ENCODE results near the gene FRYL. TPM values are rescaled to one million over a fixed set of nuclear protein-coding genes. Genes with fewer than 3 reads are reported as not detected.

Gene FRYL
- total RNA-seq, 1 experiment from 2014 or later: 43.1 TPM

GRCh38 chr4:48602763-48603162 lies 177.3 kb downstream of the FRYL start:
- Histone ChIP-seq H3K36me3 (ENCODE audit: insufficient read depth, low read length, poor library complexity, severe bottlenecking) (no peaks in the 10 kb centered on the region), H3K27me3 (replicated peaks; ENCODE audit: insufficient read depth, low read depth, low read length, poor library complexity) (no peaks in the 10 kb centered on the region), H3K4me3 (ENCODE audit: low read depth, low read length, poor library complexity, severe bottlenecking) (no peak overlapping the region), H3K4me1 (ENCODE audit: insufficient read depth, low read length, poor library complexity, severe bottlenecking) (no peaks in the 10 kb centered on the region), H3K27ac (ENCODE audit: low read depth, low read length, poor library complexity, severe bottlenecking) (no peak overlapping the region), H3K9me3 (ENCODE audit: low read depth, low read length, poor library complexity, severe bottlenecking) (no peaks in the 10 kb centered on the region)
- POLR2A ChIA-PET (ENCODE audit: low non-redundant PET): no interaction called here
- TF ChIP-seq EZH2 (IDR thresholded peaks at IDR 0.05; ENCODE audit: borderline replicate concordance, low read depth, low read length, poor library complexity, severe bottlenecking) (no peak), CTCF (conservative IDR thresholded peaks at IDR 0.05; ENCODE audit: low read depth, low read length) (no peak)
- intact Hi-C loops (cut with micrococcal nuclease; ENCODE audit: unreplicated experiment): no loop called here
- CTCF ChIA-PET: no interaction called here
- DNase-seq (ENCODE audit: low spot score): no peak
- no TSS peak for BruUV-seq (replicated peaks)

GRCh38 chr4:48602222-48602621 lies 177.9 kb downstream of the FRYL start:
- H3K27me3 ChIP-seq (replicated peaks; ENCODE audit: insufficient read depth, low read depth, low read length, poor library complexity): no peaks in the 10 kb centered on the region
- intact Hi-C loops (cut with micrococcal nuclease; ENCODE audit: unreplicated experiment): no loop called here
- TF ChIP-seq EZH2 (IDR thresholded peaks at IDR 0.05; ENCODE audit: borderline replicate concordance, low read depth, low read length, poor library complexity, severe bottlenecking) (no peak), CTCF (conservative IDR thresholded peaks at IDR 0.05; ENCODE audit: low read depth, low read length) (no peak)
- no peaks in the 10 kb centered on the region for H3K4me1 ChIP-seq (ENCODE audit: insufficient read depth, low read length, poor library complexity, severe bottlenecking)
- no peaks in the 10 kb centered on the region for H3K36me3 ChIP-seq (ENCODE audit: insufficient read depth, low read length, poor library complexity, severe bottlenecking)
- BruUV-seq (replicated peaks): no TSS peak
- no peak overlapping the region for H3K4me3 ChIP-seq (ENCODE audit: low read depth, low read length, poor library complexity, severe bottlenecking)
- no peak overlapping the region for H3K27ac ChIP-seq (ENCODE audit: low read depth, low read length, poor library complexity, severe bottlenecking)
- POLR2A ChIA-PET (ENCODE audit: low non-redundant PET): no interaction called here
- CTCF ChIA-PET: no interaction called here
- no peak for DNase-seq (ENCODE audit: low spot score)
- H3K9me3 ChIP-seq (ENCODE audit: low read depth, low read length, poor library complexity, severe bottlenecking): no peaks in the 10 kb centered on the region

- POLR2A ChIA-PET (ENCODE audit: low non-redundant PET): no interaction called here
- no peaks in the 10 kb centered on the region for H3K36me3 ChIP-seq (ENCODE audit: insufficient read depth, low read length, poor library complexity, severe bottlenecking)
- H3K4me3 ChIP-seq (ENCODE audit: low read depth, low read length, poor library complexity, severe bottlenecking): no peak overlapping the region
- no TSS peak for BruUV-seq (replicated peaks)
- intact Hi-C loops (cut with micrococcal nuclease; ENCODE audit: unreplicated experiment): loop anchor here (10.0 kb wide), 1 partner anchor 178 kb away; no protein-coding TSS in a partner anchor
- CTCF ChIA-PET: no interaction called here
- H3K9me3 ChIP-seq (ENCODE audit: low read depth, low read length, poor library complexity, severe bottlenecking): no peaks in the 10 kb centered on the region
- no peak overlapping the region for H3K27ac ChIP-seq (ENCODE audit: low read depth, low read length, poor library complexity, severe bottlenecking)
- no peak for TF ChIP-seq CTCF (conservative IDR thresholded peaks at IDR 0.05; ENCODE audit: low read depth, low read length)
- TF ChIP-seq EZH2 (IDR thresholded peaks at IDR 0.05; ENCODE audit: borderline replicate concordance, low read depth, low read length, poor library complexity, severe bottlenecking): no peak
- H3K27me3 ChIP-seq (replicated peaks; ENCODE audit: insufficient read depth, low read depth, low read length, poor library complexity): no peaks in the 10 kb centered on the region
- DNase-seq (ENCODE audit: low spot score): no peak
- H3K4me1 ChIP-seq (ENCODE audit: insufficient read depth, low read length, poor library complexity, severe bottlenecking): peaks cover 25% of the 10 kb centered on the region
Observed at GRCh38 chr4:48596336-48596735, 183.7 kb downstream of the FRYL start.

All from A673 (cell line).